Lower leg skin (tissue), 4 donors: Measurements from ENCODE around the gene TAF3. TPM values are rescaled to one million over a fixed set of nuclear protein-coding genes. Genes with fewer than 3 reads are reported as not detected.
A peak's percentile ranks its signal among the peaks of the same experiment; 100 is the strongest.

Experiments used
- DNase-seq, 2 donors: peaks; one replicate each; pipeline ENCODE4 v3.0.0-alpha.2; 2019; ENCODE audit warnings: low spot score in 2 of 2
- H3K4me3 ChIP-seq: fragments of 200-600 bp; sonication (generic); 2 replicates; pipeline ENCODE4 v1.5.1; 2017; ENCODE audit warnings: mild to moderate bottlenecking, low read depth; ENCODE audit not compliant: poor library complexity, severe bottlenecking
- CTCF ChIP-seq, 3 donors: fragments of 450-650 bp; IDR thresholded peaks; one replicate each; pipeline ENCODE4 v1.5.1; 2016; ENCODE audit warnings: antibody characterized with exemption in 3 of 3, mild to moderate bottlenecking in 3 of 3, moderate library complexity in 2 of 3
- POLR2A ChIP-seq, 2 donors: fragments of 450-650 bp; IDR thresholded peaks; one replicate each; pipeline ENCODE4 v1.6.1; 2016 to 2017; ENCODE audit warnings: antibody characterized with exemption in 2 of 2, mild to moderate bottlenecking in 1 of 2, moderate library complexity in 1 of 2
- WGBS, 2 donors: methylation state at CpG; one replicate each; pipeline ENCODE4 v1.1.5; 2018; 5-methylcytosine and 5-hydroxymethylcytosine counted together
- intact Hi-C: fragments of 100-400 bp; cut with DNase I; formaldehyde crosslinking; loops from one replicate; pipeline ENCODE4 v1.15.0; 2023; ENCODE audit warnings: low total_unique reads
- total RNA-seq, 4 donors: library from RNA; depleted of rRNA; stranded (reverse); fragments of >200 nt; gene quantifications; one replicate each; pipeline ENCODE4 v1.1.0, GENCODE V29; 2016

Gene TAF3
- total RNA-seq, 4 donors from 2014 or later, result 5.0 to 8.3 (median 7.7) TPM

DNA sequence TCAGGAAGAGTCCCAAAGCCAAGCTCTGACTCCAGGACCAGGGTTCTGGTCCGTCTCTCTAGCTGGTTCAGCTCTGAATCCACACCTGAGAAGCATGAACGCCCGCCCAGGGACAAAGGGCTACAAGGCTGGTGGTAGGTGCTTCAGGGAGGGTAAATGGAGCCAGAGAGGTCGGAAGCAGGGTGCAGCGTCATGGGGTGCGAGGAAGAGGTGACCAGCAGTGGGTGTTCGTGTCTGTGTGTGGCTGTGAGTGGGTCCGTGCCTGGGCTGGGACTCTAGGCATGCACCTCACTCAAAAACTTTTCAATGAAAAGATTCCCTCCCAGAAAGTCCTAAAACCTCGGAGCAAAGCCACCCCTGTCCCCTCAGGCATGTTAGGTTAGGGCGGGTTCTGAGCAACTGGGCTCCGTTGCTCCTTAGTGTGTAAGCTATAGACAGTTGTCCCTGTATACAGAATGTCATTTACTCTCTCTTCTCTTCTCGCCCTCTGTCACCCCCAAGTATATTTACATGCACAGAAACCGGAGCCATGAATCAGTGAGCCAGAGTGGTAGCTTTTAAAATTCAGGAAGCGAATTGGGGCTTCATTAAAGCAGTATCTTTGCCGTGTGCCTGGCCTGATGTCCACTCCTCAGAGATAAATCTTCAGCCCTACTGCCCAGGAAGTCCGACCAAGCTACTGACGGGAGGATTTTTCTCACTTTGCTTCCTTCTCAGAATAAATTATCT, 223.9 kb downstream of the TAF3 start:
- no peak for TF ChIP-seq POLR2A (IDR thresholded peaks at IDR 0.05)
- TF ChIP-seq CTCF (IDR thresholded peaks at IDR 0.05), result no peak
- intact Hi-C loops, result no loop called here
- H3K4me3 ChIP-seq, result no peak overlapping the region
- peak in 1 of 2 donors; percentile 81 for DNase-seq
- WGBS, 2 donors, result 30% methylated on average over 17 of the region's 17 CpGs

- peak in 1 of 2 donors; percentile 82 for DNase-seq
- 29 to 36% methylated on average over 35 of the region's 35 CpGs for WGBS, 2 donors
- TF ChIP-seq CTCF (IDR thresholded peaks at IDR 0.05) (no peak), POLR2A (IDR thresholded peaks at IDR 0.05) (no peak)
- intact Hi-C loops, result no loop called here
- H3K4me3 ChIP-seq, result no peak overlapping the region
Observed at GRCh38 chr10:8042721-8043568, 224.6 kb downstream of the TAF3 start.

- intact Hi-C loops, result no loop called here
- WGBS, 2 donors, result 29% methylated on average over 24 to 25 of the region's 31 CpGs
- H3K4me3 ChIP-seq, result no peak overlapping the region
- DNase-seq, result peak in 1 of 2 donors; percentile 80
- TF ChIP-seq POLR2A (IDR thresholded peaks at IDR 0.05) (no peak), CTCF (IDR thresholded peaks at IDR 0.05) (no peak)
Observed at GRCh38 chr10:8043569-8044306, 225.4 kb downstream of the TAF3 start.

GRCh38 chr10:8044331-8044907, 226.1 kb downstream of the TAF3 start:
- no peak for DNase-seq
- H3K4me3 ChIP-seq, result no peak overlapping the region
- TF ChIP-seq CTCF (IDR thresholded peaks at IDR 0.05) (no peak), POLR2A (IDR thresholded peaks at IDR 0.05) (no peak)
- intact Hi-C loops, result no loop called here
- 50 to 64% methylated on average over 12 of the region's 12 CpGs for WGBS, 2 donors

GRCh38 chr10:8044908-8045725, 226.8 kb downstream of the TAF3 start:
- no peak overlapping the region for H3K4me3 ChIP-seq
- intact Hi-C loops, result no loop called here
- WGBS, 2 donors, result 33 to 37% methylated on average over 32 of the region's 32 CpGs
- TF ChIP-seq POLR2A (IDR thresholded peaks at IDR 0.05) (no peak), CTCF (IDR thresholded peaks at IDR 0.05) (no peak)
- DNase-seq, result peak in 1 of 2 donors; percentile 73
